Esophagus (tissue), 2 donors: Measurements from ENCODE around the gene TAS2R43. TPM values are rescaled to one million over a fixed set of nuclear protein-coding genes. Genes with fewer than 3 reads are reported as not detected.
"Not testable (repeated sequence)": the region's sequence is repeated elsewhere in the genome, so short reads cannot be mapped to it uniquely, and the experiment has no call there.

Experiments used
- H3K27ac ChIP-seq, 2 donors: one replicate each; pipeline ENCODE4 v1.5.1; 2013; ENCODE audit warnings: low read depth in 2 of 2, mild to moderate bottlenecking in 2 of 2, inconsistent platforms in 1 of 2, low read length in 1 of 2, moderate library complexity in 1 of 2
- H3K27me3 ChIP-seq, 2 donors: one replicate each; pipeline ENCODE4 v1.6.1; 2013; ENCODE audit warnings: low read length in 2 of 2, control low read depth in 1 of 2, mild to moderate bottlenecking in 1 of 2; ENCODE audit not compliant: insufficient read depth in 2 of 2, control insufficient read depth in 1 of 2
- H3K36me3 ChIP-seq, 2 donors: one replicate each; pipeline ENCODE4 v1.6.1; 2013; ENCODE audit warnings: low read length in 1 of 2; ENCODE audit not compliant: control insufficient read depth in 2 of 2, insufficient read depth in 2 of 2
- H3K4me1 ChIP-seq, 2 donors: one replicate each; pipeline ENCODE4 v1.6.1; 2013; ENCODE audit warnings: low read length in 1 of 2; ENCODE audit not compliant: control insufficient read depth in 2 of 2, insufficient read depth in 2 of 2
- H3K4me3 ChIP-seq, 2 donors: one replicate each; pipeline ENCODE4 v1.5.1; 2013; ENCODE audit warnings: low read length in 2 of 2, mild to moderate bottlenecking in 2 of 2, low read depth in 1 of 2, moderate library complexity in 1 of 2
- H3K9me3 ChIP-seq, 2 donors: one replicate each; pipeline ENCODE4 v1.6.1; 2013; ENCODE audit warnings: mild to moderate bottlenecking in 2 of 2, low read depth in 1 of 2, low read length in 1 of 2, moderate library complexity in 1 of 2; ENCODE audit not compliant: control insufficient read depth in 2 of 2, insufficient read depth in 1 of 2
- WGBS, 2 donors: extraction: QIAGEN DNeasy Blood & Tissue Kit; methylation state at CpG; one replicate each; pipeline ENCODE4 v1.1.7; 2013; 5-methylcytosine and 5-hydroxymethylcytosine counted together
- polyA plus RNA-seq, 2 donors: library from polyadenylated mRNA; stranded (reverse); fragments of 200-250 nt; gene quantifications; one replicate each; pipeline ENCODE4 v1.2.3, GENCODE V29; 2013
- donor health status: healthy with polysubstance abuse.
- donor health status: Bipolar disorder and iron deficiency.

The TAS2R43 gene
- polyA plus RNA-seq, 2 donors: not detected

DNA sequence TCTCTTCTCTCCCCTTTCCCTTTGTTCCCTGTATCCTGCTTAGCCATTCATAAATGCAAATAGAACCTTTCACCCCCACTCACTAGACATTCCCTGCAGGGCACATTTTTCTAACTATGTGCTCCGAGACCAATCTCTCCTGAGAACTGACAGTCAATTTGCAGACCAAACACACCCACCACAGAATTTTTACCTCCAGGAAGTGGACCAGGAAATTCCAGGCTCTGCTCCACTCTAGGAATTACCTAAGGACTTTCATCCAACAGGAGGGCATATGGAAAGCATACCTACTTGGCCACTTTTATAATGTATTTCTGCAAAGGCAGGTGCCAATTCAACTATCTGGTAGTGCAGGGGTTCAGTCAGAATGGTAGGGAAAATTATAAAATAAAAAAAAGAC lies 21.1 kb downstream of the TAS2R43 start:
- Histone ChIP-seq H3K9me3 (no peaks in the 10 kb centered on the region), H3K36me3 (no peaks in the 10 kb centered on the region), H3K27ac (no peak overlapping the region), H3K27me3 (no peaks in the 10 kb centered on the region), H3K4me3 (no peak overlapping the region), H3K4me1 (no peaks in the 10 kb centered on the region)
- 83% methylated on average over 1 of the region's 1 CpG; no CpG with 5 or more reads in 1 of the 2 donors for WGBS, 2 donors

GRCh38 chr12:11069854-11070365 lies 22.2 kb downstream of the TAS2R43 start:
- Histone ChIP-seq H3K27ac (no peak overlapping the region), H3K27me3 (no peaks in the 10 kb centered on the region), H3K36me3 (no peaks in the 10 kb centered on the region), H3K9me3 (no peaks in the 10 kb centered on the region), H3K4me3 (no peak overlapping the region), H3K4me1 (no peaks in the 10 kb centered on the region)
- WGBS, 2 donors: 78 to 86% methylated on average over 5 of the region's 5 CpGs

GRCh38 chr12:11067514-11067913 lies 24.6 kb downstream of the TAS2R43 start:
- H3K27ac ChIP-seq: no peak overlapping the region
- no peaks in the 10 kb centered on the region for H3K9me3 ChIP-seq
- no peaks in the 10 kb centered on the region for H3K27me3 ChIP-seq
- H3K4me3 ChIP-seq: no peak overlapping the region
- 17 to 47% methylated on average over 2 of the region's 2 CpGs for WGBS, 2 donors
- H3K36me3 ChIP-seq: no peaks in the 10 kb centered on the region
- H3K4me1 ChIP-seq: no peaks in the 10 kb centered on the region

DNA sequence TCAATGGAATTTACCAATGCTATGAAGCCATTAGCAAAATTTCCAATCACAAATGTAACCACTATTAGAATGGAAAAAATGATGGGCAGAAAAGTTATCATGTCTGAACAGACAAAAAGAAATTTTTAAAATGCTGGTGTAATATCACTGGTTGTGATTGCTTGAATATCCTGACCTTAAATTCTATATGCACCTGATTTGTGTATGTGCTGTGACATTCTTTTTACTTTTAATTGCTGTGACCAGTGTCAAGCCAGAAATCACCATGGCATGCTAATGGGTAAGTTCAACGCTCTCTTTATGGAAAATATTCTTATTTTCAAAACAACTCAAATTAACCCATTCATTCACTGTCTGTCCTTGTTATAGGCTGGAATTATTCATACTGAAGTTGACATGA lies 29.9 kb downstream of the TAS2R43 start, which contains the start of gene TAS2R46:
TSS of gene TAS2R46 (minus strand) at position 101 of the 400 bp plus-strand sequence. CDS start at position 101, 0 bp downstream.
- not testable (repeated sequence) for H3K27ac ChIP-seq, H3K9me3 ChIP-seq, H3K4me1 ChIP-seq, H3K4me3 ChIP-seq, H3K36me3 ChIP-seq, H3K27me3 ChIP-seq
- 88 to 92% methylated on average over 1 of the region's 1 CpG for WGBS, 2 donors

DNA sequence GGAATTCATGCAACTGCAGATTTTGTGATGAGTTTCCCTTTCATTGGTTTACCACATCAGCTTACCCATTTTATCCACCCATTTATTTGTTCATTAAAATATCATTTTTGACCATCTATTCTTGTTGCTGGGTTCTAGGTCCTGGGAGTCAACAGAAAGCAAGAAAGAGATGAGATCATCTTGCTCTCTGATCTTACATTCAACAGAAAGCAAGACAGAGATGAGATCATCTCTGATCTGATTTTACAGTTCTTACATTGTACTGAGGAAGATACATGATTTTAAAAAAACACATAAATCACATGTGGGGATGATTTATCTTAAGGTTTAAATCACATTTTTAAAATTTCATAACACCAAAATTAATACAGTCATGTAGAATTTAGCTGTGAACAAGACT lies 32.3 kb downstream of the TAS2R43 start:
- Histone ChIP-seq H3K4me3 (no peak overlapping the region), H3K27ac (no peak overlapping the region), H3K9me3 (no peaks in the 10 kb centered on the region), H3K4me1 (no peaks in the 10 kb centered on the region), H3K27me3 (no peaks in the 10 kb centered on the region), H3K36me3 (no peaks in the 10 kb centered on the region)

DNA sequence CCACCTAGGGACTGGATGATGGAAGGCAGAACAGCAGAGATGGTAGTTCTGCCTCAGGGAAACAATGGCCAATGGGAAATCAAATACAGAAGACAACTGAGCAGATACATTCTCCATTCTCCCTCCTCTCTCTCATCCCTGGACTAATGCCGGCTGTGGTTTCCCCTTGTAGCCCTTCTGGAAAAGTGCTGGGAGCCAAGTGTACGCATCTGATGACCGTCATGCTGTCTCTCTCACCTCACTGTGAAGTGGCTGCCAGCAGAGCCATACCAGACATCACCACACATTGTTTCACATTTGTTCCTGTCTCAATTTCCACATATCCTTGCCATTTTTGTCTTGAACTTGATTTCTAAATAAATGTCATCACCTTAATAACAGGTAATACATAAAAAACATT lies 33.1 kb downstream of the TAS2R43 start:
- WGBS, 2 donors: 95 to 100% methylated on average over 3 of the region's 3 CpGs
- no peaks in the 10 kb centered on the region for H3K27me3 ChIP-seq

GRCh38 chr12:11055306-11055705 lies 36.8 kb downstream of the TAS2R43 start:
- no peaks in the 10 kb centered on the region for H3K4me1 ChIP-seq
- no peak overlapping the region for H3K4me3 ChIP-seq
- no peaks in the 10 kb centered on the region for H3K27me3 ChIP-seq
- no peaks in the 10 kb centered on the region for H3K9me3 ChIP-seq
- 90 to 91% methylated on average over 2 of the region's 2 CpGs for WGBS, 2 donors
- no peak overlapping the region for H3K27ac ChIP-seq
- H3K36me3 ChIP-seq: no peaks in the 10 kb centered on the region

More for the DNA sequence above, 33.1 kb downstream of the TAS2R43 start:
- H3K4me1 ChIP-seq: no peaks in the 10 kb centered on the region
- no peak overlapping the region for H3K27ac ChIP-seq
- no peaks in the 10 kb centered on the region for H3K36me3 ChIP-seq
- H3K4me3 ChIP-seq: no peak overlapping the region
- H3K9me3 ChIP-seq: no peaks in the 10 kb centered on the region

DNA sequence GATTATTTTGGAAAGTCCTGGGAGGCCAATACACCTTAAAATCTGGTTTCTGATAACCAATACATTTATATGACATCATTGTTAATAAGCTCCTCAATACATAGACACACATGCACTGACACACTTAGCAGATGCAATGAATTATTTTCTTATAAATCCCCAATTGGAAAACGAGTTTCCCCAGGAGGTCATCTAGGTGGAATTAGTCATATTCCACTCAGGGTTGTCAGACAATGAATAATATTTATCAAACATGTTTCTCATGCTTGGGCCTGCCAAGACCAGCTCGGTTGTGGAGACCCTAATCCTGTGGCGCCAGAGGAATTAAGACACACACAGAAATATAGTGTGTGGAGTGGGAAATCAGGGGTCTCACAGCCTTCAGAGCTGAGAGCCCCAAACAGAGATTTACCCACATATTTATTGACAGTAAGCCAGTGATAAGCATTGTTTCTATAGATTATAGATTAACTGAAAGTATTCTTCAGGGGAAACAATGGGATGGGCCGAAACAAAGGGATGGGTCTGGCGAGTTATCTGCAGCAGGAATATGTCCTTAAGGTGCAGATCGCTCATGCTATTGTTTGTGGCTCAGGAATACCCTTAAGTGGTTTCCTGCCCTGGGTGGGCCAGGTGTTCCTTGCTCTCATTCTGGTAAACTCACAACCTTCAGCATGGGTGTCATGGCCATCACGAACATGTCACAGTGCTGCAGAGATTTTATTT lies 42.1 kb downstream of the TAS2R43 start:
- H3K4me1 ChIP-seq, H3K4me3 ChIP-seq, H3K27ac ChIP-seq, H3K36me3 ChIP-seq, H3K27me3 ChIP-seq, H3K9me3 ChIP-seq: not testable (repeated sequence)
- WGBS, 2 donors: 87 to 91% methylated on average over 7 of the region's 7 CpGs

DNA sequence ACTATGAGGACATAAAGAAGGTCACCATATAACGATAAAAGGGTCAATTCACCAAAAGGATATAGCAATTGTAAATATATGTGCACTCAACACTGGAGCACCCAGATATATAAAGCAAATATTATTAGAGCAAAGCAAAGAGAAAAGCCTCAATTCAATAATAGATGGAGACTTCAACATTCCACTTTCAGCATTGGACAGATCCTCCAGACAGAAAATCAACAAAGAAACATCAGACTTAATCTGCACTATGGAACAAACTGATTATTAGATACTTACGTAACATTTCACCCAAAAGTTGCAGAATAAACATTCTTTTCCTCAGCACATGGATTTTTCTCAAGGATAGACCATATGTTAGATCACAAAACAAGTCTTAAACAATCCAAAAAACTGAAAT lies 50.7 kb downstream of the TAS2R43 start:
- 72 to 81% methylated on average over 2 of the region's 2 CpGs for WGBS, 2 donors
- H3K9me3 ChIP-seq, H3K27me3 ChIP-seq, H3K4me1 ChIP-seq, H3K4me3 ChIP-seq, H3K36me3 ChIP-seq, H3K27ac ChIP-seq: not testable (repeated sequence)
